GM18505 (cell line): ENCODE results near the gene STK17A.

ENCODE experiments used
- ATAC-seq: cut with Tn5 transposase; IDR thresholded peaks from one replicate; pipeline ENCODE4 v1.9.1; 2021; ENCODE audit not compliant: unreplicated experiment
- POLR2A ChIP-seq: IDR thresholded peaks from 4 replicates; pipeline ENCODE4 v1.6.1; 2011; ENCODE audit warnings: borderline replicate concordance; ENCODE audit not compliant: insufficient read depth, insufficient read length; ENCODE audit errors: extremely low read depth

Gene STK17A

GRCh38 chr7:43602256-43602655 is 19.3 kb downstream of the STK17A start:
- no peak for ATAC-seq
- TF ChIP-seq POLR2A, result no peak

- no peak for TF ChIP-seq POLR2A
Measured at GRCh38 chr7:43604251-43604650, 21.3 kb downstream of the STK17A start.

GRCh38 chr7:43609097-43609496 is 26.2 kb downstream of the STK17A start:
- ATAC-seq, result no peak
- no peak for TF ChIP-seq POLR2A

More at GRCh38 chr7:43604251-43604650, 21.3 kb downstream of the STK17A start:
- no peak for ATAC-seq

GRCh38 chr7:43612128-43612527 is 29.2 kb downstream of the STK17A start:
- no peak for ATAC-seq
- TF ChIP-seq POLR2A, result no peak

- TF ChIP-seq POLR2A, result no peak
- ATAC-seq, result no peak
Measured at GRCh38 chr7:43612599-43613589, 30.0 kb downstream of the STK17A start.

GRCh38 chr7:43615558-43616145 is 32.7 kb downstream of the STK17A start:
- TF ChIP-seq POLR2A, result no peak
- no peak for ATAC-seq

GRCh38 chr7:43616977-43617376 is 34.1 kb downstream of the STK17A start:
- no peak for ATAC-seq
- no peak for TF ChIP-seq POLR2A

- peak; percentile 38 for TF ChIP-seq POLR2A
- no peak for ATAC-seq
Measured at GRCh38 chr7:43618073-43618472, 35.2 kb downstream of the STK17A start.

- no peak for ATAC-seq
- TF ChIP-seq POLR2A, result no peak
Measured at GRCh38 chr7:43619213-43620012, 36.5 kb downstream of the STK17A start.

- TF ChIP-seq POLR2A, result no peak
- ATAC-seq, result no peak
Measured at GRCh38 chr7:43621729-43622448, 39.0 kb downstream of the STK17A start.

- TF ChIP-seq POLR2A, result no peak
- no peak for ATAC-seq
Measured at GRCh38 chr7:43624156-43624555, 41.2 kb downstream of the STK17A start.

- no peak for TF ChIP-seq POLR2A
- peak; percentile 67 for ATAC-seq
Measured at GRCh38 chr7:43625453-43625852, 42.5 kb downstream of the STK17A start.
